ELR (cell line): ENCODE data around the gene NEK9.
"Not testable (repeated sequence)": the region's sequence is repeated elsewhere in the genome, so short reads cannot be mapped to it uniquely, and the experiment has no call there.

Experiments
- DNase-seq: peaks from one replicate; pipeline ENCODE4 v3.0.0-alpha.2; 2015; ENCODE audit warnings: low read depth

NEK9 gene

DNA sequence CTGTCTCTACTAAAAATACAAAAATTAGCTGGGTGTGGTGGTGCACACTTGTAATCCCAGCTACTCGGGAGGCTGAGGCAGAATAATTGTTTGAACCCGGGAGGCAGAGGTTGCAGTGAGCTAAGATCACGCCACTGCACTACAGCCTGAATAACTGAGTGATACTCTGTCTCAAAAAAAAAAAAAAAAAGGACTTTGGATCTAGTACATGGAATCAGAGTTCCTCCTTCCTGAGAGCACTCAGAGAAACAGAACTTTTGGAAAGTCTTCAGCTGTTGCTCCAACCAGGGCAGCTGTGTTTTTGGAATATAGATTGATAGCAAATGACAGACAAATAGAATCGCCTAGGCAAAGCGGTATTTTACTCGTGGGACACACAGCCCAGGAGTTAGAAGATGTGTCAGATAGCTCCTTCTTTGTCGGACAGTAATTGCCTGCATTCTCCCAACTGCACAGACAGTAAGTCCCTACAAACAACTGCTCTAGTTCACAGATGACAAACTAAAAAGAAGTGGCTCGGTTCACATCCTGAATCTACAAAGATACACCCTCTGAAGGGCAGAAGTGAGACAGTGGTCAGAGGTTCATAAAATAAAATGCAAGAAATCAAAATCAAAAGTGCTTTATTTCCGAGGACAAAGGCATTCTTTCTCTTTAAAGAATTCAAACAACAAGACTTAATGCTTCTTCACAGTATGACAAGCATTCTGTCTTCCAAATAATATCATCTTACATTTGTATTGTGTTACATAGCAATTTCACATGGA lies 17.1 kb upstream of the NEK9 start:
- no peak for DNase-seq

DNA sequence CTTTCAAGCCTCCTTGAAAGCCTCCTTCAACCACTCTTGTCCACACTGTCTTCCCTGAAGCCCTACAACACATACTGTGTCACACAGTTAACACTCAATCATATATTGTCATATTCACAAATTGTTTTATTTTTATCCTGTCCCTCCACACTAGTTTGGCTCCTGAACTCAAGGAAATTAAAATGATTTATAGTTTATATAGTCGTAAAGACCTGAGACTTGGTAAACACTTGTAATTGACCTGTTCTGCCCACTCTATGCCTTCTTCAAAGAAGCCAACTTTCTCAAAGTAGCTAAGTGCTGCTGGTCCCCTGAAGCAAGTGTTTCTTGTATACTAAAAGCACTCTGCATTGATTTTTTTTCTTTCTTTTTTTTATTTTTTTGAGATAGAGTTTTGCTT lies 15.6 kb upstream of the NEK9 start:
- DNase-seq, result no peak

DNA sequence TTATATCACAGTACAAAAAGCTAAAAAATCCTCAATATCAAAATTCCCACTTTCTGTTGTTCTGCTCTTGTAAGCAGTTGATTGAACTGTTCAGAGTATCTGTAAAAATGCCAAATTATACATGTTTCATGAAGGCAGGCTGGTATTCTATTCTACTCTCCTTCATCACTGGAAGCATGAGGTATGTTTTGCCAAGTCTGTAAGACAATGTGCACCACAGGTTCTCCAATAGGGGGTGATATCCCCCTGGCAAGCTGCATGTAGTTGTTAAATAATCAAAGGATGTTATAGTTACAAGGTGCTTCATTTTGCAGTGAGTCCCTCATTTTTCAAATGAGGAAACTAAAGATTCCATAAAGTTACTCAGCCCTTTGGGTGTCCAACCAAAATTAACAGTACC lies 15.1 kb upstream of the NEK9 start:
- peak; percentile 56 for DNase-seq

DNA sequence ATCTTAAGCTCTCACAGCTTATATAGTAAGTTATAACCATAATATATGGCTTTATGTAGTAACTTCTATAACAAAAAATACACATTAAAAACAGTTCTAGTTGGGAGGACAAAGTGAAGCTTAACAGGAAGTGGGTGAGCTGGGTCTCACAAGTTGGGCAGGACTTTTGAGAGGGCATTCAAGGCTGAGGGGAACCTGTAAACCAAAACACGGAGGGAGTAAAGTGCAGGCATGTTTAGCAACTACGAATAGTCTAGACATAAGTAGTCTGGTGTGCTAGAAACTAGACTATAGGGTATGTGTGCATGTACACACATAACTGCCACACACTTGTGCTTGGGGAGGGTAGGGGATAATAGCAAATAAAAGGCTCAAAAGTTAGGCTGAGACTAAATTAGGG lies 14.2 kb upstream of the NEK9 start:
- no peak for DNase-seq

DNA sequence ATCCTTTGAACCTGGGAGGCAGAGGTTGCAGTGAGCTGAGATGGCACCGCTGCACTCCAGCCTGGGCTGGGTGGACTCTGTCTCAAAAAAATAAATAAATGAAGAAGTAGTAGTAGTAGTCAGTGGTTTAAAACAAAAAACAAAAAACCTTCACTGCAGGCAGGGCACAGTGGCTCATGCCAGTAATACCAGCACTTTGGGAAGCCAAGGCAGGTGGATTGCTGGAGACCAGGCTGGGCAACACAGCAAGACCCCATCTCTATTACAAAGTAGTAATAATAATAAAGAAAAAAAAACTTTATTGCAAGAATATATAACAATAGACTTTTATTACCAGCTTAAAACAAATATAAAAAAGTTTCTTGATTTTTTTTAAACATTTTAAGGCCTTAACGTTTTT lies 13.8 kb upstream of the NEK9 start:
- no peak for DNase-seq

DNA sequence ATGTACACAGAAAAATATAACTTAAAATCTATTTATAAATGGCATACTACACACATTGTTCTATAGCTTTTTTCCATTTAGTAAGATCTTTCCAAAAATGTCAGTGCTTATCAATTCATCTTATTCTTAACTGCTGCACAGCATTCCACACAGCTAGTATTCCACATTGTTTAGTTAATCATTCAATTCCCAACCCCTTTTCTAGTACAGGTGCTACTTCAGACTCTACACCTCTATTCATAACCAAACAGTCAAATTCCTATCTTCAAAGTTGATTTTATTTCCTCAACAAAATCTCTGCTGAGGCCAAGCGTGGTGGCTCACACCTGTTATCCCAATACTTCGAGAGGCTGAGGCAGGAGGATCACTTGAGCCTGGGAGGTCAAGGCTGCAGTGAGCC lies 12.3 kb upstream of the NEK9 start:
- no peak for DNase-seq

DNA sequence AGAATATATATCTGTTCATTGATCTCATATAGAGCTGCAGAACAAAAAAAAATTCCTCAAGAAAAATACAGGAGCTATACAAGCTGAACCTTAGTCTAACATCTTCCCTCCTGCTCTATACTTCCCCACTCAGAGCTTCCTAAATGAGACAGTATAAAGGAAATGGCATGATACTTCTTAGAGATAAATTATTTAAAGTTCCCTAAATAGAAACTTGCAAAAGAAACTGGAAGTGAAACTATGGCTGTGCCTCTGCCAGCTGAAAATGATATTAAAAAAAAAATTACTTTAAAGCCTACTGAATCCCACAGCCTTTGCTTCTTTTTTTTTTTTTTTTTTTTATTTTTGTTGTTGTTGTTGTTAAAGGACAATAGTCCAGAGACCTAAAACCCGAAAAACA lies 11.6 kb upstream of the NEK9 start:
- DNase-seq, result no peak

DNA sequence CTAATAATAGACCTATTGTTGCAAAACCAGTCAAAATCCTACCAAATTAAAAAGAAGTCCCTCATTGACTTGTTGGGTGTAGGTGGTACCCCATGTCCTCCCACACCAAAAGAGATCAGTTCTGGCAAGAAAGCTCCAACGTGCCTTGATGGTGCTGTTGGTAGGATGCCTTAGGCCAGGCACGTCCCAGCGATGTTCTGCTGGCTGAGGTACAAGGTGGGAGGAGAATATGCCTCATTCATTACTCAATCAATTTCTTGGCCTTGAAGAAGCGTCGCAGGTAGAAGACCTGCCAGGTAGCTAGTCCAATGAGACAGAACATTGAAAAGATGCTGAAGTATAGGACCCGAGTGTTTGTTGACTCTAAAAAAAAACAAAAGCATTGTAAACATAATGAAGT lies 7.8 kb upstream of the NEK9 start:
- DNase-seq, result no peak

DNA sequence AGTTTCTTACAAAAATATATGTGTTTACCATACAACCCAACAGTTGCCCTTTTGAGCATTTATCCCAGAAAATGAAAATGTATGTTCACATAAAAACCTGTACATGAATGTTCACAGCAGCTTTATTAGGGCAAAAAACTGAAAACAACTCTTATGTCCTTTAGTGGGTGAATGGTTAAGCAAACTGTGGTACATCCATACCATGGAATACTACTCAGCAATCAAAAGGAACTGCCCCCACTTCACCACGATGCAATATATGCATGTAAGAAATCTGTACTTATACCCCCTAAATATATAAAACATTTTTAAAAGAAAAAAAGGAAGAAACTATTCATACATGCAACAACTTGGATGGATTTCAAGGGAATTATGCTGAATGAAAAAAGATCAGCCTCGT lies 6.7 kb upstream of the NEK9 start:
- no peak for DNase-seq

DNA sequence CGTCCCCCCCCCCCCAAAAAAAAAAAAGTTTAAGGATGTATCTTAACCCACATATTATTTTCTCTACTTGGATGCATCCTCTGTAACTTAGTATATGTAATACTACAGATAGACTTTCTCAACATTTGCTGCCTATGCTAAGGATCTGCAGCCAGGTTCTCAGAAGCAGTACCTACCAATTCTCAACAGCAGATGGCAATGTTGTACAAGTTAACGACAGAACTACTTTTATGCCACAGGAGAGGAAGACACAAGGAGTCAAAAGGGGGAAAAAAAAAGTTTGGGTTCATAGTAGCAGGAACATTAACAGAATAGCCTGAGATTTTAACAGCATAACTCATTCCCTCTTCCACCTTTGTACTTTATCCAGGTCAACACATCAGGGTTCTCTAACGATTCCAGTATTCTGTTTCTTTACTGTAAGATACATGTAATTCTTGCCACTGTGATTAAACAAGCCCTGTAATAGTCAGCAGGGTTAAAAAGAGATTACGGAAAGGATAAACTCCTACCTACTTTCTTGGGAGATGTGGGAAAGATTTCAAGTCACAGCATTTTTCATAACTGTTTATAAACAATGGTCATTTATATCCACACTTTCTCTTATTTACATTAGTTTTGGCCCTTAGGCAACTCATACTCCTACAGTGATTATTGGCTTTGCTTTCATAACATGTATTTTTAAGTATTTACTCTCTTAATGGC lies 5.7 kb upstream of the NEK9 start:
- DNase-seq, result peak; percentile 79

DNA sequence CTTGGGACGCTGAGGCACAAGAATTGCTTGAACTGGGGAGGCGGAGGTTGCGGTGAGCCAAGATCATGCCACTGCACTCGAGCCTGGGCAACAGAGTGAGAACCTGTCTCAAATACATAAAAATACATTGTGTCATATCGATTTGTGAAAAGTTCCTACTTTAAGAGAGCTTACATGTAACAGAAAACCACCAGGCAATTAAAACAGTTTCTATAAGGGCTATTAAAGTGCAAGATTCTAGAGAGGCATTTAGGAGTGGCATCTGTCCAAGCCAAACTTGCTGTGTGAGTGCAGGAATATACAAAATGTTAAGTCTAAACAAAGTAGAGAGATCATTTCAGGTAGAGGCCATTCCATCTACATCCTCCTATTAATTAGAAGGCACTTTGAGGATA lies 1.7 kb upstream of the NEK9 start:
- no peak for DNase-seq

DNA sequence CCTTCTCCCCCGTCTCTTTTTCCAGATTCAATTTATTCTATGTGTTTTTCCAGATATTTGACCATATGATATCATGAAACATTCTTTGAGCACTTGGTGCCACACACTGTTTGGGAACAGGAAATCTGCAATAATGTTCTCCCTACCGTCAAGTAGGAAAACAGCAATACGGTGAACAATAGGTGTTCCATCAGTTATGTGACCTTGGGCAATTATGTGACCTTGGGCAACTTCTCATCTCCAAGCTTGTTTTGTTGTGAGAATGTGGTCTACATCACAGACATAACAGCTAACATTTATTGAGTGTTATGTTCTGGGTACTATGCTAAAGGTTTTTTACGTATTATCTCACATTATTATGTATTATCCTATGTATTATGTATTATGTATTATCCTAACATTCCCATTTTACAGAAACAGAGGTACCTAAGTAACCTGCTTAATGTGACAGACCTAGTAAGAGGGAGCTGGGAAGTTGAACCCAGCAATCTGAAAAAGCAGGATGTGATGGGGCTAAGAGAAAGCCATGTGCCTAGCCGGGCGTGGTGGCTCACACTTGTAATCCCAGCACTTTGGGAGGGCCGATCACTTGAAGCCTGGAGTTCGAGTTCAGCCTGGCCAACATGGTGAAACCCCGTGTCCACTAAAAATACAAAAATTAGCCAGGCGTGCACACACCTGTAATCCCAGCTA lies 1.2 kb upstream of the NEK9 start:
- peak; percentile 6 for DNase-seq

DNA sequence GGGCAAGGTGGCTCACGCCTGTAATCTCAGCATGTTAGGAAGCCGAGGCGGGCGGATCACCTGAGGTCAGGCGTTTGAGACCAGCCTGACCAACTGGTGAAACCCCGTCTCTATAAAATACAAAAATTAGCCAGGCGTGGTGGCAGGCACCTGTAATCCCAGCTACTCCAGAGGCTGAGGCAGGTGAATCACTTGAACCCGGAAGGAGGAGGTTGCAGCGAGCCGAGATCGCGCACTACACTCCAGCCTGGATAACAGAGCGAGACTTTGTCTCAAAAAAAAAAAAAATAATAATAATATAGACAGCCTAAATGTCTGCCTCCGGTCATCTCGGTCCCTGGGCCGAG lies 599 bp upstream of the NEK9 start:
- DNase-seq, result not testable (repeated sequence)

DNA sequence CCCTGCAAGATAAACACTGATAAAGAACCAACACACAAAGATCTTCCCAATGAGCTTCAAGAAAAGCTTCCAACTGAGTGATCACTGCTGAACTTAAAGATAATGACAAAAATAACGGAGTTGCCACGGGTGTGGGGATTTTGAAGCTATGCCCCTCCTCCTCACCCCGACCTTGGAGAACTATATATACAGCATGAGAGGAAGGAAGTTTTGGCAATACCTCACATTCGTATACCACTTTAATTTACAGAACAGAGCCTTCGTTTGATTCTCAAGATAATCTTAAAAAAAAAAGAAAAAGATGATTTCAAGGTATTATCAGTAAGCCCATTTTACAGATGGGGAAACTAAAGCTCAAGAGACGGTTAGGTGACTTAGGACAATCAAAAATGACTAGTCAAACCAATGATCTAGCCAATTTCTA lies 715 bp downstream of the NEK9 start:
- peak; percentile 38 for DNase-seq

DNA sequence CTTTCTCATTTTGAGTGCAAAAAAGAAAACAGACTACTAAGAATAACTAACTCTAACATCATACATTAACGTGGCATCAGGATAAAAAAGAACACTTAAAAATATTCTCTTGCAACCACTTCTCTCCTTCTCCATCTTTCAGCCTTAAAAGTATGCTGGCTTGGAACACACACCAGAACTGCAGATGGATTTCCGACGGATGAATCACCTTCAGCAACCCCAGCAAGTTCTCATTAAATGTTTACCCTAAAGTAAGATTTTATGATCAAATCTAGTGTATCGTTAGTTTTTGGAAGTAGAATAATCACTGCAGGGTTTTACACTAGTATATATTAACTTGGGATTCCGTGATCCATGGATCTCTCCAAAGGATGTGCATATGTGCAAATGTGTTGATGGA lies 1.2 kb downstream of the NEK9 start:
- DNase-seq, result peak; percentile 74

DNA sequence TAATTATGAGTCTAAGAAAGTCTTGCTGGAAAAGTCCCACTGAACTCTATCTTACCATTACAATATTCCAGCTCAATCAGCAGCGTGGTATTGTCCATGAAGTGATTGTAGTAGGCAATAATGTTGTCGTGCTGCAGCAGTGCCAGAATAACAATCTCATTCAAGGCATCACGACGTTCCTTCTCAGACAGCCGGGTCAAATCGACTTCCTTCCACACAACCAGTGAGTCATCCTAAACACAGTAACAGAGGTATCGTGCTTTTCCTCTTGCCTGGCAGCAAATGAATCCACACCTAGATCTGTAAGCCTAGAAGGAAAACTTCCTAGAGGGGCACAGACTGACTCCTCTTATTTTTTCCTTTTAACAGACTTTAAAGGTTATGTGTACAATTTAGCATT lies 2.9 kb downstream of the NEK9 start:
- peak; percentile 91 for DNase-seq

DNA sequence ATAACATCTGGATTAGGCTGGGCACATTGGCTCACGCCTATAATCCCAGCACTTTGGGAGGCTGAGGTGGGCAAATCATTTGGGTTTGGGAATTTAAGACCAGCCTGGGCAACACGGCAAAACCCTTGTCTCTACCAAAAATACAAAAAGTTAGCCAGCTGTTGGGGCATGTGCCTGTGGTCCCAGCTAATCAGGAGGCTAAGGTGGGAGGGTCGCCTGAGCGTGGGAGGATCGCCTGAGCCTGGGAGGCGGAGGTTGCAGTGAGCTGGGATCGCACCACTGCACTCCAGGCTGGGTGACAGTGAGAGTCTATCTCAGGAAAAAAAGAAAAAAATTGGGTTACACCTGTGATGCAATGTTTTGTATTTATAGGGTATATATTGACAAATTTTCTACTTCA lies 5.3 kb downstream of the NEK9 start:
- no peak for DNase-seq

DNA sequence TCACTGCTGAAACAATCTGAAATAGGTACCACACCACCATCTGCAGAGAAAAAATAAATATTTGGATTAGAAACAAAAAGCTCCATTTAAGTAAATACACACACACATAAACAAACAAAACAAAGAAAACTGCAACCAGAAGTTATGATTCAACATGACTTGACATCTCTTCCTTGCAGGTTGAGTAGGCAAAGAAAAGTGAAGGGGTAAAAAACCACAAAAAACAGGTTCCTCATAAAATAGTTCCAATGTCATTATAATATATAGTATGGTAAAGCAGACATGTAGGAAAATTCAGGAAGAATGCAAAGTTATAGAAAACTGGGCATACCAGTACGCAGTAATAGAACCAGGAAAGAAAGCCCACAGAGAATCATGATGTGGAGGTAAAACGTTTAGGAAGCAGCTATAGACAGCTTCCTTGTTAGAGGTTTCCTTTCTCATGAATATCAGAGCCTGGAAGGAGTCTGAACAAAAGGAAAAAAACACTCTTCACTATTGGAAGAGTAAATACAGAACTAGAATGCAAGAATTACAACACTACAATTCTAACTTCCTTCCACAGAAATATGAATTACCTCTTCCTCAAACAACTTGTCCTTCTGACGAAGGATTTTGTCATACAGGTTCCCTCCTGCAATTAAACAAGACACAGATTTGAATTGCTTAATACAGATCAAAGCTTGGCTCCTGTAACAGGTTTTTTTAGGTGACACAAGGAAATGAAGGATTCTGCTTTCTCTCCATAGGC lies 6.1 kb downstream of the NEK9 start:
- no peak for DNase-seq

DNA sequence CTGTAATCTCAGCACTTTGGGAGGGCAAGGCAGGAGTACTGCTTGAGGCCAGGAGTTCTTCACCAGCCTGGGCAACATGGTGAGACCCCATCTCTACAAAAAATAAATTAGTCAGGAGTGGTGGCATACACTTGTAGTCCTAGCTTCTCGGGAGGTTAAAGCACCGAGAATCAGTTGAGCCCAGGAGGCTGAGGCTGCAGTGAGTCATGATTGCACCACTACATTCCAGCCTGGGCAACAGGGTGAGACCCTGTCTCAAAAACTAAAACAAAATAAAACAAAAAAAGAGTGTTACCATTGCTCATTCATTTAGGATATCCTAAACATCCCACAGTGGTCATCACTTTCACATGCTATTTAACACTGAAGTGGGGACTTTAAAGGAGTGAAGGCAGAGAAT lies 7.8 kb downstream of the NEK9 start:
- DNase-seq, result peak; percentile 60

DNA sequence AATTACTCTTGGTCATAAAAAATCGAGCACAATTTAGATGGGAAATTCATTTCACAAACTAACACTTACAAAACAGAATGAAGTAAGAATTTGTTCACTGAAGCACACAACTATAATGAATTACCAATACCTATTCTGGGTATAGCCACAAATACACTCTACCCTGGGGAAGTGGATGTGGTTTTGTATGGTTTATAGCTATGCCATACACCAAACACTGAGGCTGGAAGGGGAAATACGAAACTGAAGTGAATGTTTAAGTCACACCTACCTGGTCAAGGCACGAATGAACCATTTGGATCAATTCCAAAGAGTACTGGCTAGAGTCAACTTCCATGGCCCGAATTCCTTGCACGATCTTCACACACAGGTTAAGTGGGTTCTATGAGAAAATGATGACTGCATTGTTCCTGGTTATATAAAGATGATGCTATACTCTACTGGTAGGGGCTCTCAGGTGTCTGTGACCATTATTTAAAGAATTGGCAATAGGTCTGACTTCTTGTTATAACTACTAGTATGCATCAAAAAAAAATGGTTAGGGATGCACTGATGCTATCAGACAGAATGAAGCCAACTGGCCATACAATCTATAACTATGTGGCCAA lies 12.8 kb downstream of the NEK9 start:
- no peak for DNase-seq

DNA sequence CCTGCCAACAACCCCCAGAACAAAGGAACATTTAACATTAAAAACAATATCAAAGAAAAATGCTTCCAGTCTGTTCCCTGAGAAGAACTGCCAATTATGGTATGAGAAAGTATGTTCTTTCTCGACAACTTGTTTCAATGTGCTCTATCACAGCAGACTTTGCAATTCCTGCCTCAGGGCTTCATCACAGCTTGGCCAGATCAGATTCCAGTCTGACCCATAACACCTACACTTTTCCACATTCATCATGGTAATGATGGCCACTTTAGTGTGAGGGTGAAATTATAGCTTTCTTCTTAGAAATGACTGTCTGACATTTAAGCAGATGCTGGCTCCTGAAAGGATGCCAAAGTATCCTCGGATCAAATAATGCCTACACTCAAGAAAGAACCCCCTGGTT lies 17.0 kb downstream of the NEK9 start:
- DNase-seq, result no peak

DNA sequence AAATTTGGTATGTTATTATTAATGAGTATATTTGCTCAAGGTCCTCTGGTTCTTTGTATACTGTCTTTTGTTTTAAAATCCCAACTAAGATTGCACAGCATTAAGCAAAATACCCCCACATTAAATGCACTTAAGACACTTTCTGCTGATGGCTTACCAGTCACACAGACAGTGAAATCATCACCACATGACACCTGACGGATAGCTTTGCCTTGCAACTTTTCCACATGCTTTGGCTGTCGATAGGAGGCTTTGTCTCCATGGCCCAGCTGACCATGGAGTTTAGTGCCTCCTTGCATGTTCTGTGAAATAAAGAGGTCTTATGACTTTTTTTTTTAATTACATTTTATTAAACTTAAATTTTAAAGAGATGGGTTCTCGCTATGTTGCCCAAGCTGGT lies 19.7 kb downstream of the NEK9 start:
- DNase-seq, result no peak
